Spleen (tissue), 11 donors: ENCODE measurements around the gene DPH6. TPM values are rescaled to one million over a fixed set of nuclear protein-coding genes. Genes with fewer than 3 reads are reported as not detected.

Experiments
- DNase-seq: peaks from one replicate; pipeline ENCODE4 v3.0.0-alpha.2; 2020
- H3K27ac ChIP-seq, 8 donors: fragments of 200-600 bp; sonication (generic) in 7 of 8; 1 replicate in 4 of 8; 2 replicates in 4 of 8; pipeline versions ENCODE4 v1.5.0 to v1.8.0; 2016 to 2021; ENCODE audit warnings: inconsistent platforms in 4 of 8, mild to moderate bottlenecking in 4 of 8, moderate library complexity in 1 of 8
- H3K27me3 ChIP-seq, 7 donors: fragments of 200-600 bp; sonication (generic) in 6 of 7; replicated peaks in 1 of 7; 1 replicate in 4 of 7; 2 replicates in 3 of 7; pipeline versions ENCODE4 v1.5.0 to v1.8.0; 2016 to 2021; ENCODE audit warnings: inconsistent platforms in 3 of 7, mild to moderate bottlenecking in 1 of 7
- H3K36me3 ChIP-seq, 6 donors: fragments of 200-600 bp; sonication (generic) in 5 of 6; 1 replicate in 4 of 6; 2 replicates in 2 of 6; pipeline versions ENCODE4 v1.5.0 to v1.8.0; 2016 to 2021; ENCODE audit warnings: inconsistent platforms in 2 of 6
- H3K4me1 ChIP-seq, 6 donors: fragments of 200-600 bp; sonication (generic) in 5 of 6; 1 replicate in 3 of 6; 2 replicates in 3 of 6; pipeline versions ENCODE4 v1.5.0 to v1.8.0; 2016 to 2021; ENCODE audit warnings: inconsistent platforms in 3 of 6
- H3K4me3 ChIP-seq, 8 donors: fragments of 200-600 bp; sonication (generic) in 7 of 8; 1 replicate in 4 of 8; 2 replicates in 4 of 8; pipeline versions ENCODE4 v1.5.0 to v1.8.0; 2016 to 2021; ENCODE audit warnings: inconsistent platforms in 4 of 8, mild to moderate bottlenecking in 4 of 8, moderate library complexity in 2 of 8
- H3K9me3 ChIP-seq, 8 donors: fragments of 200-600 bp; sonication (generic) in 7 of 8; 1 replicate in 4 of 8; 2 replicates in 4 of 8; pipeline versions ENCODE4 v1.5.0 to v1.8.0; 2016 to 2021; ENCODE audit warnings: inconsistent platforms in 4 of 8
- CTCF ChIP-seq, 11 experiments: fragments of 200-600 bp in 7 of 11; fragments of 450-650 bp in 4 of 11; sonication (generic) in 4 of 11; IDR thresholded peaks in 8 of 11; conservative IDR thresholded peaks in 3 of 11; 1 replicate in 7 of 11; 2 replicates in 4 of 11; pipeline versions ENCODE4 v1.4.0 to v1.8.0; 2016 to 2021; ENCODE audit warnings: antibody characterized with exemption in 11 of 11, inconsistent platforms in 4 of 11, mild to moderate bottlenecking in 1 of 11
- POLR2A ChIP-seq, 3 donors: fragments of 450-650 bp; IDR thresholded peaks; one replicate each; pipeline ENCODE4 v1.5.1; 2017; ENCODE audit warnings: antibody characterized with exemption in 3 of 3, mild to moderate bottlenecking in 1 of 3
- POLR2AphosphoS5 ChIP-seq, 3 donors: sonication (generic); formaldehyde crosslinking; IDR thresholded peaks; one replicate each; pipeline ENCODE4 v1.5.1; 2017; ENCODE audit warnings: antibody characterized with exemption in 3 of 3
- intact Hi-C: fragments of 100-400 bp; cut with DNase I; formaldehyde crosslinking; loops from one replicate; pipeline ENCODE4 v1.15.0; 2023; ENCODE audit warnings: low total_unique reads
- microRNA-seq, 3 donors: library from miRNA; unstranded; fragments of <30 nt; microRNA quantifications; one replicate each; pipeline versions ENCODE4 to v1.1.0, GENCODE V29; 2019 to 2020
- polyA plus RNA-seq, 3 donors: library from polyadenylated mRNA; stranded (reverse); fragments of 200-250 nt; gene quantifications; one replicate each; pipeline ENCODE4 v1.2.1, GENCODE V29; 2013
- small RNA-seq, 4 donors: library from RNA; depleted of rRNA; stranded (forward); fragments of <200 nt; gene quantifications; one replicate each; pipeline ENCODE3, GENCODE V24; 2016
- total RNA-seq, 7 donors: library from RNA; depleted of rRNA in 3 of 7; stranded (reverse); fragments of >200 nt in 3 of 7; fragmentation: NEBNext Ultra II Directional in 4 of 7; extraction: Animal tissue kit (Norgen Biotek cat#: 25700) in 4 of 7; gene quantifications; one replicate each; pipeline versions ENCODE4 v1.1.0 to v1.2.1, GENCODE V29; 2016 to 2021
- donor health status: healthy with polysubstance abuse.
- donor health status: DM: no; HTN: no; CAD: no; lungs with moderate emphysema.
- donor health status: DM: no; HTN: no; CAD: no.
- donor health status: Bipolar disorder and iron deficiency.
- donor health status: healthy.
- donor health status: DM: no; HTN: no; CAD: no.
- donor health status: DM: yes; HTN: yes; CAD: no.

The DPH6 gene
- total and polyA plus RNA-seq, 10 donors = 4.0 to 26.9 (median 15.2) TPM

DNA sequence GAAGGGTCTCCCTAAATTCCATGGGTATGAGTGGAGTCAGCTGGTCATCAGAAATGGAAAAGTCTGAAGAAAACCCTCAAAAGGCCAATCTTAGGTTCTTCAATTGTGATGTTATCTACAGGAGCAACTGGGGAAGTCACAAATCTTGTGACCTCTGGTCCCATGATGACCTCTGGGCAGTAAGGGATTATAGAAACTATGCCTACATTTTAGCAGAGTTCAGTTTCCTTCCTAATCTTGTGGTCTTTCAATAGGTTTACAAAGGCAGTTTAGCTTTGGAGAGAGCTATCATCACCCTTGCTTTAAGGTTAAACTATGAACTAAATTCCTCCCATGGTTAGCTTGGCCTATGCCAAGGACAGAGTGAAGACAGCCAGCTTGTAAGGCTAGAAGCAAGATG lies 225.1 kb downstream of the DPH6 start:
- H3K4me1 ChIP-seq = no peaks in the 10 kb centered on the region
- intact Hi-C loops = no loop called here
- H3K27me3 ChIP-seq = no peaks in the 10 kb centered on the region
- no peaks in the 10 kb centered on the region for H3K36me3 ChIP-seq
- no peak for DNase-seq
- peaks cover 0 to 6% (median 0%) of the 10 kb centered on the region in 8 donors for H3K9me3 ChIP-seq
- H3K27ac ChIP-seq = no peak overlapping the region
- no peak for TF ChIP-seq POLR2AphosphoS5 (IDR thresholded peaks at IDR 0.05)
- no peak for TF ChIP-seq POLR2A (IDR thresholded peaks at IDR 0.05)
- TF ChIP-seq CTCF (IDR thresholded peaks at IDR 0.05 in 8 of 11, conservative IDR thresholded peaks at IDR 0.05 in 3 of 11) = no peak
- H3K4me3 ChIP-seq = no peak overlapping the region

Small RNA genes lying within 50 kb of the gene (microRNA-seq; reads per million reads assigned to microRNA genes)
- 0 to 0.35 (median 0) reads per million in 3 donors for gene MIR3942

Small RNA genes lying within 50 kb of the gene (small RNA-seq; reads per million reads assigned to genes)
- 0 reads per million in 4 donors for gene AC019288.1
- gene MIR3942 = 0 reads per million in 4 donors
